ENCODE measurements around the gene CLSTN1. TPM values are rescaled to one million over a fixed set of nuclear protein-coding genes. Genes with fewer than 3 reads are reported as not detected.

CLSTN1 gene
- polyA plus RNA-seq, 3 donors, result 5.2 to 25.2 (median 5.3) TPM

DNA sequence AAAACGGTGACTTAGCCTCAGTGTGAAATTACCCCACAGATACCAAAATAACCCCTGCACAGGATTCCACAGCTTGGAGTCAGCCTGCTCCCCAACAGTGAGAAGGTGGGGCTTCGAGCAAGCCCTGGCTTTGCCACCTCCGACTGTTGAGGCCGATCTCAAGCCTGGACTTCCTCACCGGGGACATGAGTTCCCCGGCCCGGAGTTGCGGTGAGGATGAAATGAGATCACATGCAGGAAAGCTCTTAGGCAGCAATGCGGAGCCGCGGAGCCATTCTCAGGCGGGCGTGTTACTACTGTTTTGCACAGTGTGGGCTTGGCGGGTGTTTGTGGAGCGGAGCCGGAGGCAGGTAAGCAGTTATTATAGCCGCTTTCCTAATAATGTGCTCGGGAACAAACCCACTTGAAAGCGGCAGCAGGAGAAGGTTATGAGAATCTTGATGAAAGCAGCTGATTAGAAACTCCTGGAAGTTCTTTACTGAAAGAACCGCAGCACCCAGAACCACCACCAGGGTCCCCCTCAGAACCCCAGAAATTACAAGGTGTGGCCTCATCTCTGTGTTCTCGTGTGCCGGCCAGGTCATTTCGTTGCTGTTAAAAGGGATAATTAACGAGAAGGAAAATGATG is 3.9 kb upstream of the CLSTN1 start:
- H3K4me1 ChIP-seq (ENCODE audit: control insufficient read depth in 1 of 2, insufficient read depth in 2 of 2, low read length in 2 of 2), result peaks cover 24 to 28% of the 10 kb centered on the region in 2 donors
- peak; percentile 21 to 37 (median 21) for DNase-seq
- H3K4me1 Mint-ChIP-seq, result peaks cover 28% of the 10 kb centered on the region
- intact Hi-C loops (cut with micrococcal nuclease), result no loop called here
- H3K27ac Mint-ChIP-seq, result peak overlapping the region in 1 of 7 donors; percentile 10
- WGBS (ENCODE audit: insufficient coverage), result 69% methylated on average over 11 of the region's 24 CpGs
- peak overlapping the region; percentile 40 to 66 for H3K4me3 Mint-ChIP-seq
- no peaks in the 10 kb centered on the region for H3K27me3 ChIP-seq (ENCODE audit: control insufficient read depth in 2 of 2, insufficient read depth in 2 of 2, low read length in 2 of 2)
- no peak overlapping the region for H3K27ac ChIP-seq (ENCODE audit: low read depth in 1 of 2, low read length in 2 of 2)
- H3K4me2 ChIP-seq (replicated peaks; ENCODE audit: extremely low read depth, low read length, poor library complexity, severe bottlenecking), result no peak overlapping the region
- H3K9ac ChIP-seq (ENCODE audit: insufficient read depth, low read length, poor library complexity, severe bottlenecking), result no peak overlapping the region
- H3K36me3 Mint-ChIP-seq, result no peaks in the 10 kb centered on the region
- no peaks in the 10 kb centered on the region for H3K9me3 ChIP-seq (replicated peaks in 1 of 2; ENCODE audit: control insufficient read depth in 1 of 2, insufficient read depth in 1 of 2, low read length in 2 of 2)
- H3K4me3 ChIP-seq (replicated peaks in 1 of 3; ENCODE audit: low read depth in 2 of 3, low read length in 3 of 3), result no peak overlapping the region
- H3K36me3 ChIP-seq (replicated peaks in 1 of 2; ENCODE audit: control insufficient read depth in 1 of 2, insufficient read depth in 2 of 2, low read length in 2 of 2), result no peaks in the 10 kb centered on the region
- peak; percentile 59 for TF ChIP-seq CTCF (IDR thresholded peaks at IDR 0.05)
- no peaks in the 10 kb centered on the region for H4K20me1 ChIP-seq (ENCODE audit: insufficient read depth, low read length)
- no peak overlapping the region for H2AFZ ChIP-seq (ENCODE audit: insufficient read depth, low read depth, low read length, poor library complexity, severe bottlenecking)
- no peaks in the 10 kb centered on the region for H3K79me2 ChIP-seq (ENCODE audit: insufficient read depth, low read length)
- peaks cover 2 to 12% (median 7%) of the 10 kb centered on the region in 3 donors for H3K27me3 Mint-ChIP-seq (ENCODE audit: low read depth in 3 of 3)
- H3K9me3 Mint-ChIP-seq, result peaks cover 0 to 3% (median 0%) of the 10 kb centered on the region in 7 donors

DNA sequence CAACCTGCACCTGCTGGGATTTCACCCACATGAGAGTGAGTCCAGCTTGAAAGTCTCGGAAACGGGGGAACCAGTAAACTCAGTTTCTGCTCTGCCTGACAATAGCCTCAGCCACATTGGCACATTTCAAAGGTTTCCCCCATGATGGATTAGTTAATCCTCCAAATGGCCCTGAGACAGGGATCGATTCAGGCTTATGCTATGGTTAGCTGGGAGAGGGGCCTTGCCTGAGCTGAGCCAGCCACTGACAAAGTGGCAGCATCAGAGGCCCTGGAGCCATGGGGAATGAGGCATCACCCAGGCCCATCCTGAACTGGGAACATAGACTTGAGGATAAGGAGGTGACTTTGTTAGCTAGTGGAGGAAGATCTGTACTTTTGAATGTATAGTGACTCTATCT is 2.9 kb upstream of the CLSTN1 start:
- no peaks in the 10 kb centered on the region for H3K36me3 Mint-ChIP-seq

More for the DNA sequence above, 2.9 kb upstream of the CLSTN1 start:
- 100% methylated on average over 1 of the region's 3 CpGs for WGBS (ENCODE audit: insufficient coverage)
- no peaks in the 10 kb centered on the region for H3K9me3 ChIP-seq (replicated peaks in 1 of 2; ENCODE audit: control insufficient read depth in 1 of 2, insufficient read depth in 1 of 2, low read length in 2 of 2)
- H3K4me3 ChIP-seq (replicated peaks in 1 of 3; ENCODE audit: low read depth in 2 of 3, low read length in 3 of 3), result no peak overlapping the region
- Mint-ChIP-seq H3K4me1 (peaks cover 39% of the 10 kb centered on the region), H3K27ac (no peak overlapping the region), H3K27me3 (ENCODE audit: low read depth in 3 of 3) (peaks cover 2 to 10% (median 10%) of the 10 kb centered on the region in 3 donors), H3K9me3 (peaks cover 0 to 3% (median 0%) of the 10 kb centered on the region in 7 donors), H3K4me3 (no peak overlapping the region)
- no peak for DNase-seq
- no peak for TF ChIP-seq CTCF (IDR thresholded peaks at IDR 0.05)
- H3K9ac ChIP-seq (ENCODE audit: insufficient read depth, low read length, poor library complexity, severe bottlenecking), result no peak overlapping the region
- no peaks in the 10 kb centered on the region for H3K27me3 ChIP-seq (ENCODE audit: control insufficient read depth in 2 of 2, insufficient read depth in 2 of 2, low read length in 2 of 2)
- H3K4me1 ChIP-seq (ENCODE audit: control insufficient read depth in 1 of 2, insufficient read depth in 2 of 2, low read length in 2 of 2), result peaks cover 34 to 38% of the 10 kb centered on the region in 2 donors
- H3K27ac ChIP-seq (ENCODE audit: low read depth in 1 of 2, low read length in 2 of 2), result no peak overlapping the region
- peaks cover 7% of the 10 kb centered on the region for H3K79me2 ChIP-seq (ENCODE audit: insufficient read depth, low read length)
- H3K36me3 ChIP-seq (replicated peaks in 1 of 2; ENCODE audit: control insufficient read depth in 1 of 2, insufficient read depth in 2 of 2, low read length in 2 of 2), result no peaks in the 10 kb centered on the region
- intact Hi-C loops (cut with micrococcal nuclease), result no loop called here
- no peaks in the 10 kb centered on the region for H4K20me1 ChIP-seq (ENCODE audit: insufficient read depth, low read length)
- H3K4me2 ChIP-seq (replicated peaks; ENCODE audit: extremely low read depth, low read length, poor library complexity, severe bottlenecking), result no peak overlapping the region
- H2AFZ ChIP-seq (ENCODE audit: insufficient read depth, low read depth, low read length, poor library complexity, severe bottlenecking), result no peak overlapping the region

All from CD14-positive monocyte (primary cell).